ENCODE measurements around the gene NEURL1. TPM values are rescaled to one million over a fixed set of nuclear protein-coding genes. Genes with fewer than 3 reads are reported as not detected.

The NEURL1 gene
- total RNA-seq, 2 donors from 2014 or later, result 0.12 TPM; not detected in 1

DNA sequence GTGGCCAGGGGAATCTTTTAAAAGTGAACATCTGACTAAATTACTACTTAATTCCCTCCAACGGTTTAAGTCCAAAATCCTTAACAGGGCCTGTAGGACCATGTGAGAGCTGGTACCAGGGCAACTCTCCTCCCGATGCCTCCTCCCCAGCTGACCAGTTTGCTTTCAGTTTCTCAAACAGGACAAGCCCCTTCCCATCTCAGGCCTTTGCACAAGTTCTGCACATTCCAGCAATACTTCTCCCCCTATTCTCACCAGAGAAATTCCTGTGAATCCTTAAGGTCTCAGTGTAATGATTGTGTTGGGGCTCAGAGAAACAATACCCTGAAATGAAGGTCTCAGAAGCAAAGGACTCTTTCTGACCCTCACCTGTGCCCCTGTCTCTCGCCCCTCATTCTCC lies 26.8 kb upstream of the NEURL1 start:
- no peak overlapping the region for H3K4me3 ChIP-seq
- no peak for DNase-seq (ENCODE audit: low spot score)
- no peaks in the 10 kb centered on the region for H3K27me3 ChIP-seq
- H3K36me3 ChIP-seq, result no peaks in the 10 kb centered on the region
- H3K27ac ChIP-seq, result no peak overlapping the region
- H3K4me1 ChIP-seq, result no peaks in the 10 kb centered on the region
- H3K9me3 ChIP-seq, result no peaks in the 10 kb centered on the region
- TF ChIP-seq, protein P1, sequence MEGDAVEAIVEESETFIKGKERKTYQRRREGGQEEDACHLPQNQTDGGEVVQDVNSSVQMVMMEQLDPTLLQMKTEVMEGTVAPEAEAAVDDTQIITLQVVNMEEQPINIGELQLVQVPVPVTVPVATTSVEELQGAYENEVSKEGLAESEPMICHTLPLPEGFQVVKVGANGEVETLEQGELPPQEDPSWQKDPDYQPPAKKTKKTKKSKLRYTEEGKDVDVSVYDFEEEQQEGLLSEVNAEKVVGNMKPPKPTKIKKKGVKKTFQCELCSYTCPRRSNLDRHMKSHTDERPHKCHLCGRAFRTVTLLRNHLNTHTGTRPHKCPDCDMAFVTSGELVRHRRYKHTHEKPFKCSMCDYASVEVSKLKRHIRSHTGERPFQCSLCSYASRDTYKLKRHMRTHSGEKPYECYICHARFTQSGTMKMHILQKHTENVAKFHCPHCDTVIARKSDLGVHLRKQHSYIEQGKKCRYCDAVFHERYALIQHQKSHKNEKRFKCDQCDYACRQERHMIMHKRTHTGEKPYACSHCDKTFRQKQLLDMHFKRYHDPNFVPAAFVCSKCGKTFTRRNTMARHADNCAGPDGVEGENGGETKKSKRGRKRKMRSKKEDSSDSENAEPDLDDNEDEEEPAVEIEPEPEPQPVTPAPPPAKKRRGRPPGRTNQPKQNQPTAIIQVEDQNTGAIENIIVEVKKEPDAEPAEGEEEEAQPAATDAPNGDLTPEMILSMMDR (IDR thresholded peaks at IDR 0.05), result no peak

DNA sequence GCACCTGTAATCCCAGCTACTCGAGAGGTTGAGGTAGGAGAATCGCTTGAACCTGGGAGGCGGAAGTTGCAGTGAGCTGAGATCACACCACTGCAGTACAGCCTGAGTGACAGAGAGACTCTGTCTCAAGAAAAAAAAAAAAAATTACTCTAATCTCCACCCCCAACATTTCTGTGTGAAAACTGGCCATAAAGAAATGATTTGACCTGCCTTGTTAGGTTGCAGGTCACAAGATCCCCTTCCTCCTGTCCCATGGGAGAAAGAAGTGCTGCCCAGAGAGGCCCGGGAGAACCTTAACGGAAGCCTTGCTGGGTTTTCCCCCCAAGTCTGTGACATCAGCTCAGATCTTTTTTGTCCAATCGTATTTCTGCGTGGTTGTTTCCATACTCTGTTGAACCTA lies 26.1 kb upstream of the NEURL1 start:
- Histone ChIP-seq H3K27me3 (no peaks in the 10 kb centered on the region), H3K27ac (no peak overlapping the region), H3K36me3 (no peaks in the 10 kb centered on the region), H3K4me3 (no peak overlapping the region), H3K9me3 (no peaks in the 10 kb centered on the region), H3K4me1 (no peaks in the 10 kb centered on the region)
- DNase-seq (ENCODE audit: low spot score), result no peak
- TF ChIP-seq, protein P1 (IDR thresholded peaks at IDR 0.05), result no peak

DNA sequence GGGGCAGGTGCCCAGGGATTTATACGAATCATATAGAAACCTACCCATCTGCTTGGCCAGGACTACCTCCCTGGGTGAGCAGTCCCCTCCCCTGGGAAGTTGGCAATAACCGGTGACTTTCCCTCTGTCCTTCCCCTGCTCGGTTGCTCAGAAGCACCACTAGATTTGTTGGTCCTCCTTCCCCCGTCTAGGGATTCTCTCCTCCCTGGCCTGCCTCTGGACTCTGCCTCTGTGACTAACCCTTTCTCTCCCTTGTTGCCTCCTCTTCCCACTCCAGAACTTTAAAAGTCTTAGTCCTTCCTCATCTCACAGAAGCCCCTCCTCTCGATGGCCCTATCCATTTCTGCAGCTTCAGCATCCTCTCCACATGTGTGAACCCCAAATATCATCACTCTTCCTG lies 24.3 kb upstream of the NEURL1 start:
- H3K36me3 ChIP-seq, result no peaks in the 10 kb centered on the region
- no peaks in the 10 kb centered on the region for H3K4me1 ChIP-seq
- H3K27me3 ChIP-seq, result no peaks in the 10 kb centered on the region
- no peak overlapping the region for H3K27ac ChIP-seq
- no peaks in the 10 kb centered on the region for H3K9me3 ChIP-seq
- DNase-seq (ENCODE audit: low spot score), result no peak
- H3K4me3 ChIP-seq, result no peak overlapping the region
- TF ChIP-seq, protein P1 (IDR thresholded peaks at IDR 0.05), result no peak

DNA sequence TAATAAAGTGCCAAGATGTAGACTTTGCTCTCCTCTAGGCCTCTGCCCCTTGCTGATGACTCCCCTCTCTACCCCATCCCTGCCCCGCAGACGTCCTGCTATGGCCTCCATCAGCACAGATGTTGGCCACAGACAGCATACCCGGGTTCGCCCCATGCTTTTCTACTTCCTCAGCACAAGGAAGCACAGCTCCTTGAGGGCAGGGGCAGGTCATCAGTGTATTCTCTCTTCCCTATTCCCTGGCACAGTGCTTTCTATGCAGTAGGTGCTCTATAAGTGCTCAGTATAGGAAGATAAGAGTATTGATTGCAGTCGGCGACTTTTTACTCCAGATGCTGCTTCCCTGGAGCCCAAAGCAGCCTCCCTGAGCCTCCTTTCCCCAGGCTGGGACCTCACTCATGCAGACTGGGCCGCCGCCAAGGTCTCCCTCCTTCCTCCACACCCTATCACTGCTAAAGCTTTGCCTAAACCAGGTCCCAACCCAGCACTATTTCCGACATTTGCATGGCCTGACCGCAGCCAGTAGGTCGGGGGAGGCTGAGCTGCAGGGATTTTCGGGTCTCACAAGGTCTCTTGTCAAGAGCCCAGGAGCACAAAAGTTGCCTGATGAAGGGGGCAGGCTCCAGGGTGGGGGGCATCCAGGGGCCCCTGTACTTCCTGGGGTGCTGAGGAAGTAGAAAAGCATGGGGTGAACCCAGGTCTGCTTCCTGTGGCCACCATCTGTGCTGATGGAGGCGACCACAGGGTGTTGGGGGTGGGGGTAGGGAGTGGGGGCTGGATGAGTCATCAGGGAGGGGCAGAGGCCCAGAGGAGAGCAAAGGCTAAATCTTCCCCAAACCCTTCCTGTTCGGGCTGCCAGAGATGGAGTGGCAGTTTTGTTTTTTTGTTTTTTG lies 22.5 kb upstream of the NEURL1 start:
- Histone ChIP-seq H3K4me3 (no peak overlapping the region), H3K36me3 (no peaks in the 10 kb centered on the region), H3K27me3 (no peaks in the 10 kb centered on the region), H3K9me3 (no peaks in the 10 kb centered on the region), H3K4me1 (no peaks in the 10 kb centered on the region), H3K27ac (peak overlapping the region in 1 of 2 donors; percentile 40)
- DNase-seq (ENCODE audit: low spot score), result peak; percentile 70
- TF ChIP-seq, protein P1 (IDR thresholded peaks at IDR 0.05), result no peak

DNA sequence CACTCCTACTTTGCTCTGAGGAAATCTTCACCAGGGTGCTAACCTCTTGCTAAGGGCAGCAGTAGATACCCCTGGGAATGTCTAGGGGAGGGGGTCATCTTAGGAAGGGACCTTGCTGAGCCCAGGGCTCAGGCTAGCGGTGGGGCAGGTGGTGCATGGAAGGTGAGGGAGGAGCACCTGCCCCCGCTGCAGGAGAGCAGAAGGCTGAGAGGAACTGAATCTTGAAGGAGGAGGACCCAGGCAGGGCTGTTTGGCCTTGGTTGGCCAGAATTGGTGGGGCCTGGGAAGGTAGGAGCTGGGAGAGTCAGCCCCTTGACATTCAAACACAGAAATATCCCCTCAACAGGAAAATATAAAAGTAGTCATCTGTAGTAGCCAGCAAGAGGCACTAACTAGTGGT lies 21.5 kb upstream of the NEURL1 start:
- TF ChIP-seq, protein P1 (IDR thresholded peaks at IDR 0.05), result no peak
- Histone ChIP-seq H3K4me3 (no peak overlapping the region), H3K27me3 (no peaks in the 10 kb centered on the region), H3K36me3 (no peaks in the 10 kb centered on the region), H3K4me1 (no peaks in the 10 kb centered on the region), H3K27ac (no peak overlapping the region), H3K9me3 (no peaks in the 10 kb centered on the region)
- DNase-seq (ENCODE audit: low spot score), result no peak

All from right atrium auricular region (tissue), 2 donors.